Daoy (cell line): Measurements from ENCODE around the gene SH3YL1. TPM values are rescaled to one million over a fixed set of nuclear protein-coding genes. Genes with fewer than 3 reads are reported as not detected.

Experiments
- DNase-seq: peaks from one replicate; pipeline ENCODE4 v3.0.0-alpha.2; 2015; ENCODE audit warnings: low read depth
- total RNA-seq: library from RNA; depleted of rRNA; stranded (reverse); fragments of >200 nt; shearing (Covaris generic); gene quantifications from 2 replicates; pipeline ENCODE4 v1.2.3, GENCODE V29; 2014; rRNA removed

The SH3YL1 gene
- total RNA-seq, 1 experiment from 2014 or later, result 36.4 TPM

DNA sequence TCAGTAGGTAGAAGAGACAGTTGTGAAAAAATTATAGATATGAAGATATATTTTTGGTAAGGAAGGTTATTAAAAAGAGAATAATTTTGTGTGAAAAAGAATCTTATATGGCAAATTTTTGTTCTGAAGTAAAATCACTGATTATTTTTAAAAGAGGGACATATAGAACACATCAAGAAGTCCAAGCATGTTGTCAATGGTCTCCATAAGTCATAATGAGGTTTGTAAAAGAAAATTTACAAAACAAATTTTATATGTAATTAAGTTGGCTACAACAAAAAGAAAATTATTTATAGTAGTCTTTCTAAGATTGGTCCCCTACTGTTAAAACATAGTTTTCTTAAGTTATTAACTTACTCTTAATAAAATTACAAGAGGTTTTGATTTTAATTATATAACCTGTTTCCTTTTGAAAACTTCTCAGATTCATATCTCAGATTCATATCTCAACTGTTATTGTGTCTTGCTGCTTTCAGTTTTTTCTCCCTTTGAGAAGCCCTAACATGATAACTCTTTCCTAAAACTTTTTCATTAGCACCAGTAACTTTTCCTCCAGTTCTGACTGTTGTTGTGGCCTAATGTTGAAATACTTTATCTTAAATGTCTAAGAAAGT lies 81.2 kb downstream of the SH3YL1 start:
- no peak for DNase-seq

DNA sequence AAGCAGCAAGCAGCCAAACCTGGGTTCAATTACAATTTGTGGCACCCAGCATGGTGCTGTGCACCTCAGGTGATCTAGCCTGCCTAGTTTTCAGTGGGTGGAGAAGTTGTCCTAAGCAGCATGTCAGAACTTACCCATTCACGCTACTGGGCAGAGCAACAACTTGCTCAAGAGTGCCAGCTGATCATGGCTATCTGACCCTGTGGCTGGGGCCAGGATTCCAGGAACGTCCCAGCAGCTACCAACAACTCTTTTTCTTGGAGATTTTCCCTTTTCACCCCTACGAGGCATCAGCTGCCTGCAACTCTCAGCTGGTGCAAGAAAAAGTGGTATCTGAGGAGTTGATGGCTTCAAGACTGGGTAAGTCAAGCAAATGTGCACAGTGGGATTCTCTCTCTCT lies 83.5 kb downstream of the SH3YL1 start:
- no peak for DNase-seq

DNA sequence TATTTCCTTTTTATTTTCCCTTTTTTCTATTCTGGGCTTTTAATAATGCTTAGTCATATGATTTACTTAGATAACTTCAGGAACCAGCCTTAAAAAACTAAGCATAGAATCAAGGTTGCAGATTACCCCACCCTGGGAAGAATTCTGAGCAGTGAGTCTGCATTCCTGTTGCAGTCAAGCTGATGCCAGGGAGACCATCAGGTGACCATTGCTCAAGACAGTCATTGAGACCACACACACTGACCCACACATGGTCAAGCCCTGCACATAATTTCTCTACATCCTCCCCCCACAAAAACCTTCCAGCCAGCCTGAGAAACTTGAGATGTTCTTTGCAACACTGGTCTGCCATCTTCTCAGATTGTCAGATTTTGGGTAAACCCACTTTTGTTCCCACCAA lies 83.9 kb downstream of the SH3YL1 start:
- no peak for DNase-seq

DNA sequence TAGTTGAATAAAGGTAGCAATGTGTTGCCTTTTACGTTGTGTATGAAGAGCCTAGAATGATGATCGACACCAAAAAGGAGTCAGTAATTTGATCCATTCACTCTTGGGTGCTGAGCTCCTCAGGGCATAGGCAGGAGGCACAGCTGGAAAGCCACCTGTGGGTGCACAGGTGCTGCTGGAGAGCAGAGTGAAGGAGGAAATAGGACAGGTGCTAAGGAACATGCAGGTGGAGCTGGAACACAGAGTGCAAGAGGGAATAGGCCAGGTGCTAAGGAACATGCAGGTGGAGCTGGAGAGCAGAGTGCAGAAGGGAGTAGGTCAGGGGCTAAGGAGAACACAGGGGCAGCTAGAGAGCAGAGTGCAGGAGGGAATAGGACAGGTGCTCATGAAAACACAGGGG lies 86.1 kb downstream of the SH3YL1 start:
- DNase-seq, result no peak

DNA sequence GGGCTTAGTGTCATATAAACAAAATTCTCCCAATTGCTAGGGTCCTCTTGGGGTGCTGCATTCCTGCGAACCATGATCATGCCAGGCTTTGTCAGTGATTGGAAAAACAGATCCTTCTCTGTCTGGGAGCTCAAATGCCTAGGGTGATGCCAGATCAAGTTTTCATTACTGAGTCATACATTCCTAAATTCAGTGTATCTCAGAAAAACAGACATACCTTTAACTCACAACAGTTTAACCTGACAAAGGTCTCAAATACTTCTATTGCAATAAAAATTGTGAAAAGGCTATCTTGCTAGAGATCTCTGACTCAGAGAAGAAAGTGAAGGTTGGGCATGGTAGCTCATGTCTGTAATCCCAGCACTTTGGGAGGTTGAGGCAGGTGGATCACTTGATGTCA lies 86.9 kb downstream of the SH3YL1 start:
- peak; percentile 39 for DNase-seq

DNA sequence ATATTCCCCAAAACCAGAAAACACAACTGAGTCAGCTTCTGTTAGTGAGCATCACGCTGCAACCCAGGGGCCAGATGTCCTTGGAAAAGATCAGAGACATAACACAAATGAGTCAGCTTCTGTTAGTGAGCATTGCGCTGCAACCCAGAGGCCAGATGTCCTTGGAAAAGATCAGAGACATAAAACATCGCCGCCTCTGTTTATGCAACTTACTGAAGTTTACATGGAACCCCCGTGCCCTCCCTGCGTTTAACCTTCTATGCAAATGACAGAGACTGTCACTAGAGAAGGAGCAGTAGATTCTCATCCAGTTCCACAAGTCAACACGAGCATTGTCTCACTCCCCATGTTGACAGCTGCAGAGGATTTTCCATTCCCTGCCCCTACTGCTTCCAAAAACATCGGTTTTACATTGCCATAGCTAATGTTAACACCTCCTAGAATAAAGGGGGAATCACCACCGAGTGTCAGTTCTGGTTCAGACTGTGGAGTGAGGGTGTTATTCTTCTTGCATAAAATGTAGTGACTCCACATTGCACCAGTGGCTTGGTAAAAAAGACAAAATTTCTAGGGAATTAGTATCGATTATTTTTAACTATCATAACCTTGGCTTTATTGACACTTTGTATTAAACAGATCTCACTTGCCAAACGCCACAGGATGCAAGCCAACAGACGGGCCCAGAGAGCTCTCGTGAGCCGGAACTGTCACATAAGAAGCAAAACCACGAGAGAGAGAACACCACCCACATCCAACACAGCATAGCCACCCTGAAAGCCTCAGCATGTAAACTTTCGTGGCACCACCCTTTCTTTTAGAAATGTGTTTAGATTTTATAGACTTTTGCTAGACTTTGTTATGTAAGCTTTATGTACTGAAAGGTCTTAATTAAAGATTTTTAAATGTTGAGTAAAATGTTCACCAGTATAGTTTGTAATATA lies 87.7 kb downstream of the SH3YL1 start:
- peak; percentile 52 for DNase-seq

DNA sequence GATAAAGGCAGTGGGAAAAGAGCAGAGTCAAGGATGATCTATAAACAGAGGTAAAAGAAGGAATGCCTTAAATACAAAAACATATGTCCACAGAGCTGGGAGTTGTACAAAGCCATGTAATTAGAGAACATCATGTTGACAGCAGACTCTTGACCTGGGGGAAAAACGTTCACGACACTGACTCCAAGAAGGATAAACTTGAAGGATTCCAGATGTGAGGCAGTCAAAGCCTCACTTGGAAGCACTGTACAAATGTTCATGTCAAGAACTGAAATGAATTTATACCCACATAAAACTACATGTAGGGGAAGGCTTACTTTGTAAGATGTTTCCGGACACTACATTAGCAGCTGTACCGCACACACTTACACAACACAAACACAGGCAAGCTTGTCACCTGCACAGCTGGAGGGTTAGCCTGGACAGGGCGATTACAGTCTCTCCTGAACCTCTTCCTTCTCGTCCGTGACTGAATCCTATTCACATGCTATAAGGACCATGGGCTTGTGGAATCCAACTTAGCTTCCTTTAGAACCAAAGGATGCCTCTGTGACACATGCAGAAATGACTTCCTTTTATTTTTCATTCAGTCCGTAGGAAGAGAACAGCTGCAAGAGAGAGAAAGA lies 88.6 kb downstream of the SH3YL1 start:
- DNase-seq, result no peak

DNA sequence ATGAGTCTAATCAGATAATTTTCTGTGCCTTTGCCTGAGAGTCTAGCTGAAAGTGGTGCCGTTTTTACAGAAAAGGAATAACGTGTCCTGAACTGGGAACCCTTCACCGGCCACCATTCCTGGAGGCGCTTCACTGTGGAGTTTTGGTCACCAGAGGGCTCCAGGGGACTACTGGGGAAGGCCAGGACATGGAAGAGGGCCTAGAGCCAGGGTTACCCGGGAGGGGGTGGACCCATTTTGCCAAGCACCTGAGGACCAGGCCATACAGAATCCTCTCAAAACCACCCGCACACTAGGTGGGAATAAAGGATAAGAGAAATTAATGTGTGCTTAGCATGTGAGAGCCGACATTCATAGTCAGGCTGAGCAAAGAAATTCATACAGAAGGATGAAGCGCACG lies 91.7 kb downstream of the SH3YL1 start:
- peak; percentile 40 for DNase-seq

DNA sequence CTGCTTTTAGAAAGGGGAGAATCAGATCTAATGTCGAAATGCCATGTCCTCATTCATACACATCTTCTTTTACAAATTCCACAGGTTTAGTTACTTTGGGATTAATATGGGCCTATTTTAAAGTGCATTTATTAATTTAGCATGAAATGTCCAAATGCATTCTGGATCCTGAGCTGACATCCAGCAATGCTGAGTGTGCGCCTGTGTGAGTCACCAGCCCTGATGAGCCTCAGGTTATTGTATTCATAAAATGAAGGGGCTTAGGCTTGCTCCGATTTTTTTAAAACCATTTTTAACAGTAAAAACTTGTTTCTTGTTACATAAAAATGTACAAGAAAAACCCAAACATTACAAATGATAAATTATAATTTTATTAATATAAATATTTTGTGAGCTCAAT lies 94.1 kb downstream of the SH3YL1 start:
- no peak for DNase-seq

Other genes with a start within 250 kb of the SH3YL1 start
- gene FAM110C, start 217.5 kb downstream of the SH3YL1 start, total RNA-seq, result 0.57 and 2.2 TPM in 2 replicates
- 169 and 195 TPM in 2 replicates for gene ACP1, start 915 bp upstream of the SH3YL1 start, total RNA-seq
- gene ALKAL2, start 24.1 kb upstream of the SH3YL1 start, total RNA-seq, result 1.8 and 2.6 TPM in 2 replicates